ENCODE results near the gene EXOC4.
A peak's percentile ranks its signal among the peaks of the same experiment; 100 is the strongest.

The EXOC4 gene

GRCh38 chr7:133912916-133913697 lies 660.2 kb downstream of the EXOC4 start:
- no peak overlapping the region for H3K4me3 Mint-ChIP-seq
- ATAC-seq (replicated peaks) (no peak), DNase-seq (no peak)
- no peaks in the 10 kb centered on the region for H3K9me3 Mint-ChIP-seq
- H3K27ac Mint-ChIP-seq, result no peak overlapping the region
- H3K36me3 Mint-ChIP-seq (ENCODE audit: insufficient read depth), result no peaks in the 10 kb centered on the region
- H3K4me1 Mint-ChIP-seq (ENCODE audit: low read depth in 2 of 2), result no peaks in the 10 kb centered on the region
- no peaks in the 10 kb centered on the region for H3K27me3 Mint-ChIP-seq

GRCh38 chr7:133916621-133917020 lies 663.7 kb downstream of the EXOC4 start:
- ATAC-seq (replicated peaks), result no peak
- Mint-ChIP-seq H3K4me1 (ENCODE audit: low read depth in 2 of 2) (peaks cover 0 to 5% of the 10 kb centered on the region in 2 donors), H3K4me3 (no peak overlapping the region), H3K9me3 (peaks cover 0 to 2% of the 10 kb centered on the region in 2 donors), H3K27me3 (no peaks in the 10 kb centered on the region), H3K36me3 (ENCODE audit: insufficient read depth) (peaks cover 4% of the 10 kb centered on the region), H3K27ac (no peak overlapping the region)
- no peak for DNase-seq

DNA sequence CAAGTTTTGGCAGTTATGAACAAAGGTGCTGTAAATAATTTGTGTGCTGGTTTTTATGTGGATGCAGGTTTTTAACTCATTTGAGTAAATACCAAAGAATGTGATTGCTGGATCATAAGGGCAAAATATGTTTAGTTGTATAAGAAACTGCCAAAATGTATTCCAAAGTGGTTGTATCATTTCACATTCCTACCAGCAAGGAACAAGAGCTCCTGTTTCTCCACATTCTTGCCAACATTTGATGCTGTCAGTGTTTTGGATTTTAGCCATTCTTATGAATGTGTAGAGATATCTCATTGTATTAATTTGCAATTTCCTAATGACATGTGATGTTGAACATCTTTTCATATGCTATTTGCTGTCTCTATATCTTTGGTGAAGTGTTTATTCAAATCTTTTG lies 666.9 kb downstream of the EXOC4 start:
- H3K27me3 Mint-ChIP-seq, result no peaks in the 10 kb centered on the region
- no peak overlapping the region for H3K4me3 Mint-ChIP-seq
- peaks cover 0 to 4% of the 10 kb centered on the region in 2 donors for H3K9me3 Mint-ChIP-seq
- ATAC-seq (replicated peaks) (no peak), DNase-seq (no peak)
- no peak overlapping the region for H3K27ac Mint-ChIP-seq
- peaks cover 0 to 5% of the 10 kb centered on the region in 2 donors for H3K4me1 Mint-ChIP-seq (ENCODE audit: low read depth in 2 of 2)
- H3K36me3 Mint-ChIP-seq (ENCODE audit: insufficient read depth), result peaks cover 4% of the 10 kb centered on the region

- Mint-ChIP-seq H3K36me3 (ENCODE audit: insufficient read depth) (peaks cover 6% of the 10 kb centered on the region), H3K4me1 (ENCODE audit: low read depth in 2 of 2) (peaks cover 0 to 5% of the 10 kb centered on the region in 2 donors), H3K27ac (no peak overlapping the region), H3K27me3 (no peaks in the 10 kb centered on the region), H3K4me3 (no peak overlapping the region), H3K9me3 (peaks cover 0 to 4% of the 10 kb centered on the region in 2 donors)
- no peak for ATAC-seq (replicated peaks)
- no peak for DNase-seq
Measured at GRCh38 chr7:133921635-133922182, 668.8 kb downstream of the EXOC4 start.

- Mint-ChIP-seq H3K4me1 (ENCODE audit: low read depth in 2 of 2) (peaks cover 0 to 4% of the 10 kb centered on the region in 2 donors), H3K9me3 (peaks cover 0 to 4% of the 10 kb centered on the region in 2 donors), H3K4me3 (no peak overlapping the region), H3K27ac (no peak overlapping the region), H3K36me3 (ENCODE audit: insufficient read depth) (peaks cover 6% of the 10 kb centered on the region), H3K27me3 (no peaks in the 10 kb centered on the region)
- no peak for ATAC-seq (replicated peaks)
- no peak for DNase-seq
Measured at GRCh38 chr7:133923974-133924373, 671.1 kb downstream of the EXOC4 start.

GRCh38 chr7:133931053-133931452 lies 678.2 kb downstream of the EXOC4 start:
- DNase-seq (no peak), ATAC-seq (replicated peaks) (no peak)
- peaks cover 2% of the 10 kb centered on the region for H3K36me3 Mint-ChIP-seq (ENCODE audit: insufficient read depth)
- no peak overlapping the region for H3K27ac Mint-ChIP-seq
- H3K27me3 Mint-ChIP-seq, result no peaks in the 10 kb centered on the region
- H3K4me3 Mint-ChIP-seq, result no peak overlapping the region
- no peaks in the 10 kb centered on the region for H3K9me3 Mint-ChIP-seq
- H3K4me1 Mint-ChIP-seq (ENCODE audit: low read depth in 2 of 2), result peaks cover 0 to 2% of the 10 kb centered on the region in 2 donors

- peaks cover 0 to 2% of the 10 kb centered on the region in 2 donors for H3K4me1 Mint-ChIP-seq (ENCODE audit: low read depth in 2 of 2)
- no peaks in the 10 kb centered on the region for H3K9me3 Mint-ChIP-seq
- no peak for ATAC-seq (replicated peaks)
- H3K27me3 Mint-ChIP-seq, result no peaks in the 10 kb centered on the region
- no peak for DNase-seq
- no peak overlapping the region for H3K4me3 Mint-ChIP-seq
- no peak overlapping the region for H3K27ac Mint-ChIP-seq
- no peaks in the 10 kb centered on the region for H3K36me3 Mint-ChIP-seq (ENCODE audit: insufficient read depth)
Measured at GRCh38 chr7:133932591-133932990, 679.7 kb downstream of the EXOC4 start.

GRCh38 chr7:133934262-133934976 lies 681.5 kb downstream of the EXOC4 start:
- Mint-ChIP-seq H3K4me3 (no peak overlapping the region), H3K36me3 (ENCODE audit: insufficient read depth) (no peaks in the 10 kb centered on the region), H3K27me3 (no peaks in the 10 kb centered on the region), H3K4me1 (ENCODE audit: low read depth in 2 of 2) (peaks cover 0 to 2% of the 10 kb centered on the region in 2 donors), H3K9me3 (no peaks in the 10 kb centered on the region), H3K27ac (no peak overlapping the region)
- no peak for ATAC-seq (replicated peaks)
- DNase-seq, result no peak

- Mint-ChIP-seq H3K36me3 (ENCODE audit: insufficient read depth) (no peaks in the 10 kb centered on the region), H3K9me3 (no peaks in the 10 kb centered on the region), H3K4me3 (no peak overlapping the region), H3K27me3 (no peaks in the 10 kb centered on the region), H3K4me1 (ENCODE audit: low read depth in 2 of 2) (peaks cover 0 to 2% of the 10 kb centered on the region in 2 donors), H3K27ac (no peak overlapping the region)
- DNase-seq (no peak), ATAC-seq (replicated peaks) (no peak)
Measured at GRCh38 chr7:133934977-133935330, 682.1 kb downstream of the EXOC4 start.

GRCh38 chr7:133936074-133936473 lies 683.2 kb downstream of the EXOC4 start:
- H3K9me3 Mint-ChIP-seq, result no peaks in the 10 kb centered on the region
- no peaks in the 10 kb centered on the region for H3K27me3 Mint-ChIP-seq
- ATAC-seq (replicated peaks) (no peak), DNase-seq (no peak)
- no peak overlapping the region for H3K27ac Mint-ChIP-seq
- H3K4me1 Mint-ChIP-seq (ENCODE audit: low read depth in 2 of 2), result no peaks in the 10 kb centered on the region
- H3K4me3 Mint-ChIP-seq, result no peak overlapping the region
- no peaks in the 10 kb centered on the region for H3K36me3 Mint-ChIP-seq (ENCODE audit: insufficient read depth)

GRCh38 chr7:133937786-133938185 lies 684.9 kb downstream of the EXOC4 start:
- Mint-ChIP-seq H3K27me3 (no peaks in the 10 kb centered on the region), H3K27ac (no peak overlapping the region), H3K9me3 (no peaks in the 10 kb centered on the region), H3K4me1 (ENCODE audit: low read depth in 2 of 2) (peaks cover 0 to 2% of the 10 kb centered on the region in 2 donors), H3K4me3 (no peak overlapping the region), H3K36me3 (ENCODE audit: insufficient read depth) (no peaks in the 10 kb centered on the region)
- DNase-seq (no peak), ATAC-seq (replicated peaks) (no peak)

- no peak for ATAC-seq (replicated peaks)
- Mint-ChIP-seq H3K9me3 (no peaks in the 10 kb centered on the region), H3K27me3 (no peaks in the 10 kb centered on the region), H3K27ac (no peak overlapping the region), H3K36me3 (ENCODE audit: insufficient read depth) (peaks cover 3% of the 10 kb centered on the region), H3K4me3 (no peak overlapping the region), H3K4me1 (ENCODE audit: low read depth in 2 of 2) (peaks cover 0 to 2% of the 10 kb centered on the region in 2 donors)
- no peak for DNase-seq
Measured at GRCh38 chr7:133940368-133940767, 687.5 kb downstream of the EXOC4 start.

DNA sequence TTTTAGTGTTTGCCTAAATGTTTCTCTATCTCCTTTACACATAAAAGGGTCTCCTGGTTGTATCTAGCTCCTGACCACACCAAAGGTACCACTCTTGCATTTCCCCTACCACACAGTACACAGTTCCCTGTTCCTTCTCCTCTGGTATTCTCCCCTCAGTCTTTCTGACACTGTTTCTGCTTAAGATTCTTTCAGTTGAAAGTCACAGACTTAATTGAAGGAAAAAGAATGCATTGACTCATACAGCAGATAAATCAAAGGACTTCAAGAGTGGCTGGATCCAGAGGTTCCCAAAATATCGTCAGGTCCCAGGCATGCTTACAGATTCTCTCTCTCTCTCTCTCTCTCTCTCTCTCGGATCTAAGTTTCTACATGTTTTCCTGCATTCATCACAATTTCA lies 688.6 kb downstream of the EXOC4 start:
- peaks cover 0 to 2% of the 10 kb centered on the region in 2 donors for H3K4me1 Mint-ChIP-seq (ENCODE audit: low read depth in 2 of 2)
- H3K27me3 Mint-ChIP-seq, result no peaks in the 10 kb centered on the region
- DNase-seq (no peak), ATAC-seq (replicated peaks) (no peak)
- no peak overlapping the region for H3K4me3 Mint-ChIP-seq
- H3K27ac Mint-ChIP-seq, result no peak overlapping the region
- H3K36me3 Mint-ChIP-seq (ENCODE audit: insufficient read depth), result peaks cover 3% of the 10 kb centered on the region
- H3K9me3 Mint-ChIP-seq, result no peaks in the 10 kb centered on the region

DNA sequence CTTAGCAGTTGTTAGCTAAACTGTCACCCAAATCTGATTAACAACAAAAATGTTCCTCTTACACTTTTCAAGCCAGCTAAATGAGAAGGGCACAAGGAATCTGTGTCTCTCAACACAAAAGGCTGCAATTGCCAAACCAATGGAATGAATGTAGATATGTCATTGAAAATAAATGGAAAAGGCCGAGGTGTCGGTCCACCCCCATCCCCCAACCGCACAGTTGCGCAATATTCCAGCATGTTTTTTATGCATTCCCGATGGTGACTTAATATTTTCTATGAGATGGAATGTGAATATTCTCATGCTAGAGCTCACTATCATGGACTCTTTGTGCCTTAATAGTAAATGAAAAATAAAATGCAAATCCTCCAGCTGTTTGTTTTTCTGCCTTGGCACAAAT lies 692.6 kb downstream of the EXOC4 start:
- Mint-ChIP-seq H3K9me3 (no peaks in the 10 kb centered on the region), H3K27me3 (no peaks in the 10 kb centered on the region), H3K4me3 (no peak overlapping the region), H3K4me1 (ENCODE audit: low read depth in 2 of 2) (peaks cover 0 to 2% of the 10 kb centered on the region in 2 donors), H3K27ac (peak overlapping the region in 1 of 2 donors; percentile 12), H3K36me3 (ENCODE audit: insufficient read depth) (peaks cover 3% of the 10 kb centered on the region)
- ATAC-seq (replicated peaks), result no peak
- no peak for DNase-seq
